H9 (cell line): ENCODE results near the gene COL4A2. TPM values are rescaled to one million over a fixed set of nuclear protein-coding genes. Genes with fewer than 3 reads are reported as not detected.

Experiments used
- DNase-seq: peaks from one replicate; pipeline ENCODE4 v3.0.0-alpha.2; 2017
- H2AFZ ChIP-seq: one replicate; pipeline ENCODE4 v1.6.1; 2013; ENCODE audit warnings: mild to moderate bottlenecking, low read length, control low read depth, moderate library complexity
- H2AK5ac ChIP-seq: 2 replicates; pipeline ENCODE4 v1.6.1; 2013; ENCODE audit warnings: low read length, control low read depth, mixed read lengths; ENCODE audit not compliant: insufficient read length
- H2BK120ac ChIP-seq: one replicate; pipeline ENCODE4 v1.6.1; 2013; ENCODE audit warnings: low read depth, mild to moderate bottlenecking, low read length, control low read depth, inconsistent platforms; ENCODE audit not compliant: poor library complexity, severe bottlenecking
- H2BK12ac ChIP-seq: 2 replicates; pipeline ENCODE4 v1.6.1; 2013; ENCODE audit warnings: low read length, control low read depth, mixed read lengths, low read depth; ENCODE audit not compliant: insufficient read length
- H2BK15ac ChIP-seq: 2 replicates; pipeline ENCODE4 v1.6.1; 2013; ENCODE audit warnings: low read depth, low read length, control low read depth
- H2BK20ac ChIP-seq: one replicate; pipeline ENCODE4 v1.6.1; 2013; ENCODE audit warnings: low read depth, mild to moderate bottlenecking, low read length, control low read depth, inconsistent platforms; ENCODE audit not compliant: poor library complexity, severe bottlenecking
- H2BK5ac ChIP-seq: 2 replicates; pipeline ENCODE4 v1.6.1; 2013; ENCODE audit warnings: low read length, control low read depth, mixed read lengths; ENCODE audit not compliant: insufficient read length
- H3K14ac ChIP-seq: 2 replicates; pipeline ENCODE4 v1.6.1; 2013; ENCODE audit warnings: low read length, control low read depth; ENCODE audit not compliant: insufficient read depth
- H3K18ac ChIP-seq: 2 replicates; pipeline ENCODE4 v1.6.1; 2013; ENCODE audit warnings: low read depth, mild to moderate bottlenecking, mixed read lengths, low read length, control low read depth; ENCODE audit not compliant: insufficient read length
- H3K23ac ChIP-seq: 2 replicates; pipeline ENCODE4 v1.6.1; 2013; ENCODE audit warnings: low read length, control low read depth, mixed read lengths, low read depth; ENCODE audit not compliant: insufficient read length
- H3K23me2 ChIP-seq: 2 replicates; pipeline ENCODE4 v1.6.1; 2013; ENCODE audit warnings: low read depth, mild to moderate bottlenecking, mixed read lengths, low read length, control low read depth; ENCODE audit not compliant: insufficient read length, poor library complexity, severe bottlenecking
- H3K27ac ChIP-seq: 2 replicates; pipeline ENCODE4 v1.5.1; 2013; ENCODE audit warnings: low read length, control low read depth, mixed read lengths, low read depth; ENCODE audit not compliant: insufficient read length
- H3K27me3 ChIP-seq: 2 replicates; pipeline ENCODE4 v1.6.1; 2013; ENCODE audit warnings: low read length, control low read depth, inconsistent platforms; ENCODE audit not compliant: insufficient read depth
- H3K4ac ChIP-seq: 2 replicates; pipeline ENCODE4 v1.6.1; 2013; ENCODE audit warnings: low read depth, mild to moderate bottlenecking, control low read depth, inconsistent platforms, low read length, moderate library complexity
- H3K4me1 ChIP-seq: 2 replicates; pipeline ENCODE4 v1.6.1; 2013; ENCODE audit warnings: low read length, control low read depth, inconsistent platforms; ENCODE audit not compliant: insufficient read depth
- H3K4me2 ChIP-seq: 2 replicates; pipeline ENCODE4 v1.6.1; 2013; ENCODE audit warnings: low read length, control low read depth, mixed read lengths; ENCODE audit not compliant: insufficient read length, insufficient read depth
- H3K56ac ChIP-seq: 2 replicates; pipeline ENCODE4 v1.6.1; 2013; ENCODE audit warnings: low read depth, mild to moderate bottlenecking, mixed read lengths, low read length, control low read depth; ENCODE audit not compliant: insufficient read length
- H3K79me1 ChIP-seq: 2 replicates; pipeline ENCODE4 v1.6.1; 2013; ENCODE audit warnings: low read depth, mild to moderate bottlenecking, moderate library complexity, low read length, control low read depth, inconsistent platforms; ENCODE audit not compliant: insufficient read depth, poor library complexity, severe bottlenecking
- H3K79me2 ChIP-seq: 2 replicates; pipeline ENCODE4 v1.6.1; 2013; ENCODE audit warnings: low read length, control low read depth, inconsistent platforms; ENCODE audit not compliant: insufficient read depth
- H3K9ac ChIP-seq: 2 replicates; pipeline ENCODE4 v1.6.1; 2013; ENCODE audit warnings: low read length, control low read depth, mixed read lengths; ENCODE audit not compliant: insufficient read length; ENCODE audit errors: extremely low read depth
- H3K9me3 ChIP-seq: one replicate; pipeline ENCODE4 v1.6.1; 2013; ENCODE audit warnings: low read depth, low read length, inconsistent platforms; ENCODE audit not compliant: control insufficient read depth
- H3T11ph ChIP-seq: one replicate; pipeline ENCODE4 v1.6.1; 2013; ENCODE audit warnings: mild to moderate bottlenecking, low read length, control low read depth, inconsistent platforms
- H4K20me1 ChIP-seq: one replicate; pipeline ENCODE4 v1.6.1; 2013; ENCODE audit not compliant: control insufficient read depth, insufficient read length, insufficient read depth
- H4K5ac ChIP-seq: 2 replicates; pipeline ENCODE4 v1.6.1; 2013; ENCODE audit warnings: low read depth, mild to moderate bottlenecking, mixed read lengths, low read length, control low read depth; ENCODE audit not compliant: insufficient read length
- H4K8ac ChIP-seq: replicated peaks from 2 replicates; pipeline ENCODE4 v1.6.1; 2013; ENCODE audit warnings: low read length, control low read depth, mixed read lengths, low read depth; ENCODE audit not compliant: insufficient read length
- H4K91ac ChIP-seq: 2 replicates; pipeline ENCODE4 v1.6.1; 2013; ENCODE audit warnings: low read depth, mild to moderate bottlenecking, moderate library complexity, mixed read lengths, low read length, control low read depth; ENCODE audit not compliant: insufficient read length
- H3K27ac Mint-ChIP-seq, 3 experiments: 2 replicates in 2 of 3; 3 replicates in 1 of 3; pipeline ENCODE4 v1.8.0; 2020 to 2021; ENCODE audit warnings: mixed read lengths in 3 of 3, mild to moderate bottlenecking in 1 of 3, moderate library complexity in 1 of 3
- H3K27me3 Mint-ChIP-seq: 2 replicates; pipeline ENCODE4 v1.8.0; 2021; ENCODE audit warnings: low read depth, mild to moderate bottlenecking, moderate library complexity, mixed read lengths
- H3K36me3 Mint-ChIP-seq, 3 experiments: 2 replicates in 2 of 3; 3 replicates in 1 of 3; pipeline ENCODE4 v1.8.0; 2020 to 2021; ENCODE audit warnings: low read depth in 3 of 3, mixed read lengths in 3 of 3; ENCODE audit not compliant: insufficient read depth in 1 of 3
- H3K4me1 Mint-ChIP-seq, 2 experiments: 2 replicates each; pipeline ENCODE4 v1.8.0; 2020; ENCODE audit warnings: mixed read lengths in 2 of 2
- H3K4me3 Mint-ChIP-seq, 2 experiments: 2 replicates in 1 of 2; 3 replicates in 1 of 2; pipeline ENCODE4 v1.8.0; 2020 to 2021; ENCODE audit warnings: mild to moderate bottlenecking in 2 of 2, mixed read lengths in 2 of 2, moderate library complexity in 1 of 2
- H3K9me3 Mint-ChIP-seq, 2 experiments: 2 replicates in 1 of 2; 3 replicates in 1 of 2; pipeline ENCODE4 v1.8.0; 2020; ENCODE audit warnings: mild to moderate bottlenecking in 2 of 2, mixed read lengths in 2 of 2, moderate library complexity in 1 of 2
- CTCF ChIP-seq: fragments of 200-600 bp; sonication (generic); conservative IDR thresholded peaks from 3 replicates; pipeline ENCODE4 v1.8.0; 2021; ENCODE audit warnings: antibody characterized with exemption, mild to moderate bottlenecking
- WGBS: extraction: QIAGEN DNeasy Blood & Tissue Kit; methylation state at CpG from one replicate; pipeline ENCODE4 v1.1.7; 2013; ENCODE audit warnings: missing lambda C conversion rate, low lambda C conversion rate, mixed read lengths; ENCODE audit not compliant: insufficient read length; ENCODE audit errors: extremely low coverage; 5-methylcytosine and 5-hydroxymethylcytosine counted together
- total RNA-seq: library from RNA; stranded (reverse); gene quantifications from 2 replicates; pipeline ENCODE4 v1.2.1, GENCODE V29; 2021

The COL4A2 gene
- total RNA-seq, 1 experiment from 2014 or later, result 76.5 TPM

- Histone ChIP-seq H4K20me1 (no peaks in the 10 kb centered on the region), H3K4ac (no peak overlapping the region), H3K79me1 (no peaks in the 10 kb centered on the region), H3K23ac (no peak overlapping the region), H2BK5ac (no peak overlapping the region), H2BK20ac (no peak overlapping the region), H3K4me1 (no peaks in the 10 kb centered on the region), H2BK120ac (no peak overlapping the region), H3K27me3 (no peaks in the 10 kb centered on the region), H2AFZ (no peak overlapping the region), H3K23me2 (no peaks in the 10 kb centered on the region), H4K5ac (no peak overlapping the region), H3K9me3 (no peaks in the 10 kb centered on the region), H2BK15ac (no peak overlapping the region), H3K14ac (no peak overlapping the region; the same call in 1 of the 2 replicates), H3K27ac (no peak overlapping the region), H3T11ph (no peak overlapping the region), H4K91ac (no peak overlapping the region), H3K4me2 (no peak overlapping the region), H2AK5ac (no peak overlapping the region), H3K18ac (no peak overlapping the region), H3K79me2 (no peaks in the 10 kb centered on the region), H2BK12ac (no peak overlapping the region), H4K8ac (no peak overlapping the region), H3K56ac (no peak overlapping the region), H3K9ac (no peak overlapping the region)
- peak overlapping the region in 2 of 3 experiments; percentile 62; a peak in 3 of 7 replicates for H3K27ac Mint-ChIP-seq
- H3K27me3 Mint-ChIP-seq, result no peaks in the 10 kb centered on the region
- no peak for TF ChIP-seq CTCF
- no peak overlapping the region for H3K4me3 Mint-ChIP-seq
- peaks cover 16% of the 10 kb centered on the region in 2 experiments for H3K4me1 Mint-ChIP-seq
- H3K36me3 Mint-ChIP-seq, result 0 out of 7 replicates have a peak, but pooled peaks cover 0 to 2% (median 0%) of the 10 kb centered on the region in 3 experiments
- WGBS, result no CpG with 5 or more reads among the region's 14 CpGs
- no peaks in the 10 kb centered on the region for H3K9me3 Mint-ChIP-seq
- DNase-seq, result no peak
These were observed 112.3 kb downstream of the COL4A2 start for GRCh38 chr13:110419381-110419791.
